Measurements from ENCODE around the gene INHBB.
"Not testable (repeated sequence)": the region's sequence is repeated elsewhere in the genome, so short reads cannot be mapped to it uniquely, and the experiment has no call there.

INHBB gene

DNA sequence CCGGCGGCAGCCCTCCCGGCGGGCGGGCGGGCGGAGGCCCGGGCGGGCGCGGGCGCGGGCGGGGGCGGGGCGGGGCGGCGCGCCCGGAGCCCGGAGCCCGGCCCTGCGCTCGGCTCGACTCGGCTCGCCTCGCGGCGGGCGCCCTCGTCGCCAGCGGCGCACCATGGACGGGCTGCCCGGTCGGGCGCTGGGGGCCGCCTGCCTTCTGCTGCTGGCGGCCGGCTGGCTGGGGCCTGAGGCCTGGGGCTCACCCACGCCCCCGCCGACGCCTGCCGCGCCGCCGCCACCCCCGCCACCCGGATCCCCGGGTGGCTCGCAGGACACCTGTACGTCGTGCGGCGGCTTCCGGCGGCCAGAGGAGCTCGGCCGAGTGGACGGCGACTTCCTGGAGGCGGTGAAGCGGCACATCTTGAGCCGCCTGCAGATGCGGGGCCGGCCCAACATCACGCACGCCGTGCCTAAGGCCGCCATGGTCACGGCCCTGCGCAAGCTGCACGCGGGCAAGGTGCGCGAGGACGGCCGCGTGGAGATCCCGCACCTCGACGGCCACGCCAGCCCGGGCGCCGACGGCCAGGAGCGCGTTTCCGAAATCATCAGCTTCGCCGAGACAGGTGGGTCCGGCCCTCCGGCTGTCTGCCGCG lies at the start of gene INHBB:
INHBB (plus strand) TSS at position 111 of the 641 bp plus-strand sequence; CDS start at position 164, 53 bp downstream.
- peak; percentile 38 for DNase-seq

DNA sequence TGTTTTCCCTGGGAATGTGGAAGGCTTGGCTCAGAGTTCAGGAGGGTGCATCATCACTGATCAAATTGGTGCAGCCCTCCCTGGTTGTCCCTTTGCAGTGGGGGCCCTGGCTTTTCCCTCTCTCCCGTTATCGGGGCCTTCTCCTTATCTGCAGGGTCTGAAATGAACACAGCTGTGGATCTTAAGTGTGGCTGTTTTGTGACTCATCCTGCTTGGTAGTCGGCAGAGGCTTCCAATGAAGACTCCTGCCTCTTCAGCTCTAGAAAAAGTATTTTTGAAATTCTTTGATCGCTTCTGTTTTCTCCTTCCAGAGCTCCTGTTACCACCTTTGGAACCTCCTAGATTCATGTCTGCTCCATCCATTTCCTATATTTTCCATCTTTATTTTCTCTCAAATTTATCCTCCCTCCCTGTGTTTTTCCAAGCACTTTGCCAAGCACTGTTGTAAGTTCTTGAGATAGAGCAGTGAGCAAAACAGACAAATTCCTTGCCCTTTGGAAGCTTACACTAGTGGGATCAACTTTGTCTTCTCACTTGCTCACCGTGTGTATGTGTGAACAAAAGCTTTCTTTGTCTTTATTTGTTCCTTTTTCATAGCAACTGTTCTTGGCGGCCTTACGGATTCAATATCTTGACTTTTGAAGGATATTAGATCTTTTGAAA lies 47.6 kb upstream of the INHBB start:
- no peak for DNase-seq

DNA sequence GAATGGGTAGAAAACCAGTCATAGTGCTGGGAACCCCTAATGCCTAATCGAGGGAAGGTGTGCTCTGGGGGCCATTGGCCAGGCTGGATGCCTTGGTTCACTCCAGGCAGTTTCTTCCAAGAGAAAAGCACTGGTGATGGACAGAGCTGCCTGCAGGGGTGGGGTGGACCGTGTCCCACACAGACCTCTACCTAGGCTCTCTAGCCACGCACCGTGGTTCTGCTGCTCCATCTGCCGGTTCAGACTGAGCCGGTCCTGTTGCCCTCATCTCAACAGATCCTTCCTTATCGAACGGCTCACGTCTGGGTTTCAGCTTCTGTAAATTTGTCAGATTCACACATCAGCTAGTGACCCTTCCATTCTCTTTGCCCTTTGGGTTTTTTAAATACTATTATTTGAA lies 46.9 kb upstream of the INHBB start:
- DNase-seq, result no peak

DNA sequence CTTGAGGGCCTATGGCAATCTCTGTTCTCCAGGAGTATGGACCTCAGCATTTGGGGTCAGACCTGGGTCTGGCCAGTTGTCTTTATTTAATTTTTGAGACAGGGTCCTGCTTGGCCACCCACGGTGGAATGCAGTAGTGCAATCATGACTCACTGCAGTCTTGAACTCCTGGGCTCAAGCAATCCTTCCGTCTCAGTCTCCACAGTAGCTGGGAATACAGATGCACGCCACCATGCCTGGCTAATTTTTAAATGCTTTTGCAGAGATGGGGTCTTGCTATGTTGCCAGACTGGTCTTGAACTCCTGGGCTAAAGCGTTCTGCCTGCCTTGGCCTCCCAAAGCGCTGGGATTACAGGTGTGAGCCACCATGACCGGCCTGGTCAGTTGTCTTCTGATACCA lies 46.4 kb upstream of the INHBB start:
- no peak for DNase-seq

DNA sequence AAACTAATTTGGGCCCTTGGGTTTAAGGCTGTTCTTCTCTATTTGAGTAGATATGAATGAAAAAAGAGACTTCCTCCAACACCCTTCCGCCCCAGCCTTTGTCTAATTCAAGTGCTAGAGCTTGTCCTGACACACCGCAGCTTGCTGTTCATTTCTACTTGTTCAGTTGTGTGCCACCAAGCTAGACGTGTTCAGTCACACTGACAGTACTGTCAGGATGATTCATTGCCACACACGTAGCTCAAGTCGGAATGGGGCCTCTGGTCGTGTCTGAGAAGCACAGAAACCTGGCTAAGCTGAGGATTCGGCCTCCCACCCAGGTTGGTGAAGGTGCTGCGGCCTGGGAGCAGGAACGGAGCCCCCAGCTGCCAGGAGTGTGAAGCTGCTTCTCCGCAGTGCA lies 45.6 kb upstream of the INHBB start:
- DNase-seq, result no peak

DNA sequence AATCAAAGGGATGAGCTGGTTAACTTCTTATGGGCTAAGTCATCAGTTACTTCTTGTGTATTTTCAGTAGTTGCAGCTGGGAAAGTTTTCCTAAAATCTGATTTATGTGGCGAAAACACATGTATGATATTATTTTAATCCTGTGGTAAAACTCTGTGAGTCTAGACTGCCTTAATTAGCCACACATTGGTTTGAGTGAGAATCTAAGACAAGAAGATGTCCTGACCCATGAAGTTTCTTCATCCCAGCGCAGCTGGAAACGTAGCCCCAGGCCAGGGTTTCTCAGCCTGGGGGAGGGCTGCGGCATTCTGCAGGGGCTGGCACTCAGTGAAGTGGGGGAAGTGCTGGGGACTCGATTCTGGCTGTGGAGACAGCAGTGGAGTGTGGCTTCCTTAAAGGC lies 44.7 kb upstream of the INHBB start:
- no peak for DNase-seq

DNA sequence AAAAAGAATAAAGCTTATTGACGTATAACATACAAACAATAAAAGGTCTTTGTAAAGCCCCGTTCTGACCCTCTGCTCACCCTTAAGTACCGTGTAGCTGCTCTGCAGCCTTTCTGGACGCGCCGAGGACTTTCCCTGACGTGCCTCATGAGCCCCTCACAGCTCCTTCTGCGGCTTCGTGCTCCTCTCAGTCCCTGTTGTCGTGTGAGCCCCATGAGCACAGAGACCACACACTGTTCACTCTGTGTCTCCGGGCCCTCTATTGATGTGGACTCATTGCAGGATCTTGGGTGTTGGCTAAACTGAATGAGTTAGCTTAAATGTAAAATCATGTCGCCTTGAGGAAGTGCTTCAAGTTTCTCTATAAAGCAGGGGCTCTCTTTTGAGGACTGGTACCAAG lies 43.6 kb upstream of the INHBB start:
- no peak for DNase-seq

DNA sequence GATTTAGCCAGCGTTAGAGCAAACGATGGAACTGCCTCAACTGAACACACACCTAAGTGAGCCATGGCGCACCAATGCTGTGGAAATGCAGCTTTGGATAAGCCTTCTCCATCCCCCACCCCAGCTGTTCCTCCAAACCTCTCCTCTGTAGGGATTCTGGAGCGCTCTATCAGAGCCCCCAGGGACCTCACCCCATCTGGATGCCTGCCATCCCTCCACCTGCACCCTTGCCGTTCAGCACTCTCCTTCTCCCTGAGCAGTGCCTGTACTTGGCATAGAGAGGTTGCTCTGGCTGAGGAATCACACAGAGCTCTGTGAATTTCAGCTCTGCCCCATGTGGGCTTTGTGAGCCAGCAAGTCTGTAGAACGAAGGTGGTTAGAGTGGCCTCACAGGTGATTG lies 42.8 kb upstream of the INHBB start:
- DNase-seq, result no peak

DNA sequence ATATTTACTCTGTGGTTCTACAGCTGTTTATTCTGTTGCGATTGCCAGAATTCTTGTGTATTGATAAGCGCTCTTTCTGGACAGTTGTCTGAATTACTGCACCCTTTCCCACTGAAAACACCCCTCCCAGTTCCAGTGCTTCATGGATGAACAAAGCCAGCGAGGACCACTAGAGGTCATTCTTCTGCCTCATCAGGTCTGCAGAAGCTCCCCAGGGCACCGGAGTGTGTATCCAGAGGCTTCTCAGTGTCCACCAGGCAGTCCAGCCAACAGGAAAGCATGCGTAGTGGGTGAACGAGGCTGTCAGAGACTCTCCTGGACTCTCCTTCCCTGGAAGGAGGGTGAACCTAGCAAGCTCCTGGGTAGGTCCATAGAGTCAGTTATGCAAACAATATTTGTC lies 40.6 kb upstream of the INHBB start:
- DNase-seq, result no peak

DNA sequence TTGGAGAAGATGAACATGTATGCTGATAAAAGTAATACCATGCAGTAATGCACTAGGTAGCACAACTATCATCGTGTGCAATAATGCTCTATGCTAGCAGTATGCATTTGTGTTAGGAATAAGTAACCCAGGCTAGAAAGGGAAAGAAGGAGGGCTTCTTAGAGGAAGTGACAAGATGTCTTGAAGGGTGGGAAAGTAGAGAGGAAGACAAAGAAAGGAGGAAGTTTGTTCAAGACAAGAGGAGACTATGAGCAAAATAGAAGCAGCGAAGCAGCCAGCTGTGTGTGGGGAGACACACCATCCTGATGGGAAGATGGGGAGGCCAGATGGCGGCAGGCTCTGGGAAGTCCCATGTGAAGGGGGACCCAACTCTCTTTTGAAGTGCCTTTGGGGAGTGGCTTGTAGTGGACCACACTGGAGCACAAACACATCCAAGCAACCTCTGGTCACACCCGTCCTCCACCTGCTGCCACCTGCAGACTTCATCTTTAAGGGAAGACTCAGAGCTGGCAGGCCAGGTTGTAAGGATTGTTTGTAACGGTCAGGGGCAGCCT lies 39.9 kb upstream of the INHBB start:
- DNase-seq, result no peak

DNA sequence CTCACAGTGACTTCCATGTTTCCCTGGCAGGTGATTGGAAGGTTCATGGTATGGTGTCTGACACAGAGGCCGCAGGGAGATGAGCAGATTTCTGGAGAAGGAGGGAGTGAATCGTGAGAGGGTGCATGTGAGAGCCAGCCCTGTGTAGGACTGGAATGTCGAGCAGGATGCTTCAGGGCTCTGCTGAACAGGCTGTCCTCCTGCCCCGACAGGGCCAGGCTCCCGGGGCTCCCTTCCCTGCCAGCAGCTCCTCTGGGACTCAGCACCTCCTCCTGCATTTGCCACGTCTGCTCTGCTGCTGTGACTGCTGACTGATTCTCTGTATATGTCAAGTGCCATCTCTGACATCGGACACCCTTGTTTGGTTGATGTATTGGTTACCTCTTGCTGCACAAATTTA lies 38.5 kb upstream of the INHBB start:
- DNase-seq, result no peak

DNA sequence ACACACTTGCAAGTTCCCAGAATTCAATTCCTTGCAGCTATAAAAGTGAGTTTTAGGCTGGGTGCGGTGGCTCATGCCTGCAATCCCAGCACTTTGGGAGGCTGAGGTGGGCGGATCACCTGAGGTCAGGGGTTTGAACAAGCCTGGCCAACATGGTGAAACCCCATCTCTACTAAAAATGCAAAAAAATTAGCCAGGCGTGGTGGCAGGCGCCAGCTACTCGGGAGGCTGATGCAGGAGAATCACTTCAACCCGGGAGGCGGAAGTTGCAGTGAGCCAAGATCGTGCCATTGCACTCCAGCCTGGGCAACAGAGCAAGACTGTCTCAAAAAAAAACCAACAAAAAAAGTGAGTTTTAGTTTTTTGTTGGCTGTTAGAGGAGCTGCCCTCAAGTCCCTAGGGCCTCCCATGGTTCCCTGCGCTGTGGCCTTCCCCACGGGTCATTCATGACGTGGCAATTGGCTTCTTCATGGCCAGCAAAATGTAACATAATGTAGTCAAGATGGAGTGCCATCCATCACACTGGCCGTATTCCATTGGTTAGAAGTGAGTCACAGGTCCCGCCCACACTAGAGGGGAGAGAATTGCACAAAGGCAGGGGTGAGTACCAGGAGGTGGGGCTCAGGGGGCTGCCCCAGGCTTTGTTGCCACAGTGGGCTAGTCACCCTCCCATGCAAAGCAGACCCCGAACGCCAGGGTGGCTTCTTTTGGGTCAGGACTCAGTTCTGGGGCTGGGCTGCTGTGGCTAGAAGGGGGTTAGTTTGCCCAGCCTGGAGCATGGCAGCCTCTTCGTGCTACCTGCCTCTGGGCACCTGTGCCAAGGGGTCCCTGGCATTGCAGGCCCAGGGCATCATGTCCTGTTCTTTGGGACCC lies 37.7 kb upstream of the INHBB start:
- no peak for DNase-seq

DNA sequence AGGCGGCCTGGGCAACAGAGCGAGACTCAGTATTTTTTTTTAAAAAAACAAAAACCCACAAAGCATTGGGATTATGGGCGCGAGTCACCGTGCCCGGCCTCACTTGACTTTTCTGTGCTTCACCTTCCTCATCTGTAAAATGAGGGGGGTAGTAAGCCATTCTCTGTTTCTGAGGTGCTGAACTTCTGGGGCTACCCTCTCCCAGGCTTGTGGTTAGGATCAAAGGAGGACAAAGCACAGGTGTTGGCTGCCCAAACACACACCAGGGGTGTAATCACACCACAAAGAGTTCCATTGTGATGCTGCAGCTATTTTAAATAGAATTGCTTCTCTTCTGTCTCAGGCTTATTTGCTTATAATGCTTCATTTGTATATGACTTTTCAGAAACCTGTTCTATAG lies 35.8 kb upstream of the INHBB start:
- no peak for DNase-seq

DNA sequence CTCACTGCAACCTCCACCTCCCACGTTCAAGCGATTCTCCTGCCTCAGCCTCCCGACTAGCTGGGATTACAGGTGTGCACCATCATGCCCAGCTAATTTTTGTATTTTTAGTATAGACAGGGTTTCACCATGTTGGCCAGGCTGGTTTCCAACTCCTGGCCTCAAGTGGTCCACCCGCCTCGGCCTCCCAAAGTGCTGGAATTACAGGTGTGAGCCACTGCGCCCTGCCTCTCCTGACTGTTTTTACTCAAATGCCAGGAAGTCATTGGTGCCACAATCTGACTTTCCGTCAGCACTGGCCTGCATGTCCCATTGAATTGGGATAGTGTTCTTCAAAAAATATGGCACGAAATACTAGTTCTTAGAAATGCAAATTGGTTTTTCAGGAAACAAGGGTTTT lies 35.1 kb upstream of the INHBB start:
- DNase-seq, result not testable (repeated sequence)

DNA sequence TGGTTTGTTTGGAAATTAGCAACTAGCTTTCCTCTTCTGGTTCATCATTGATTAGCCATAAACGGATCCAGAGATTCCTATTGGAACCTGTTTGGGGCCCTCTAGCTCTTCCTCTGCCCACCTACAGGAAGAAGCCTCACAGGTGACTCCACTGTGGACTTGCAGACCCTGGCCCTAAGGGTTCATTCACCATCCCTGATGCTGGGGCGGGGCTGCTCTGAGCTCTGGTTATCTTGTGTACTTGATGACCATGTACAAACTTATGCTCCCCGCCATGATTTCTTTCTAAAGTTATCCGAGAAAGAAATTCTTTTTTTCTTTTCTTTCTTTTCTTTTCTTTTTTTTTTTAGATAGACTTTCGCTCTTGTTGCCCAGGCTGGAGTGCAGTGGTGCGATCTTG lies 33.9 kb upstream of the INHBB start:
- no peak for DNase-seq

DNA sequence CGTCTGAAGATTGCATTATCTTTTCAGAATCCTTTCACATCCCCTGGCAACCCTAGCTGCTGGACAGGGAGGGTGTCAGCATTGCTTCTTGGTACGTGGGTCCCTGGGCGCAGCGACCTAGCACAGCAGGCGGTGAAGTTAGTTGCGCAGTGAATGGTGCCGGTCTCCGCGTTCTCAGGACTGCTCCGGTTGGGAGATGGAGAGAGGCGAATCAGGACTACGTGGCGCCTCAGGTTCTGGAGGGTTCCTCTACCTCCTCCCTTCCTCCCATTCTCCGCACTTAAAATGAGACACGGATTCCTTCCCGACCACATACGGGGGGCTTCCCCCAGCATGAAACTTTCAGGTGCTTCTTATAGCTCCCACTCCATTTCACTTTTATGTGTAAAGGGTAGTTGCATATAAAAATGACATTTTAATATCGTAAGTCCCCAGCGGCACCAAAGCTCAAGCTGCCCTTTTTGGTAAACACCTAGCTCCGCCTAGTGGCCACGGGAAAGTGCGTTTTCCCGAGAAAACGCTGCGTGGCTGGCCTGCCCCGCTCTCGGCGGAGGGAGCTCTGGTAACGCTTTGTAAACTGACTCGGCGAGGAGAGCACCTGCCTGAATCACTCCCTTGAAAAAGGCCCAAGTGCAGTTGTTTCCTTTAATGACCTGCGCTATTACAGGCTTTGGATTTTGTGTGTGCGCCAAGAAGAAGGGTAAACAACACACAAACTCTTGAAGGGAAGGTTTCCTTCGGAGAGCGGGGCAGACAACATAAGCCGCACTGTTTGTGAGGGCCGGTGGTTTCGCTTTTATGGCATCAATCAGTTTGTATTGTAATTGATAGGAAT lies 32.9 kb upstream of the INHBB start:
- peak; percentile 85 for DNase-seq

DNA sequence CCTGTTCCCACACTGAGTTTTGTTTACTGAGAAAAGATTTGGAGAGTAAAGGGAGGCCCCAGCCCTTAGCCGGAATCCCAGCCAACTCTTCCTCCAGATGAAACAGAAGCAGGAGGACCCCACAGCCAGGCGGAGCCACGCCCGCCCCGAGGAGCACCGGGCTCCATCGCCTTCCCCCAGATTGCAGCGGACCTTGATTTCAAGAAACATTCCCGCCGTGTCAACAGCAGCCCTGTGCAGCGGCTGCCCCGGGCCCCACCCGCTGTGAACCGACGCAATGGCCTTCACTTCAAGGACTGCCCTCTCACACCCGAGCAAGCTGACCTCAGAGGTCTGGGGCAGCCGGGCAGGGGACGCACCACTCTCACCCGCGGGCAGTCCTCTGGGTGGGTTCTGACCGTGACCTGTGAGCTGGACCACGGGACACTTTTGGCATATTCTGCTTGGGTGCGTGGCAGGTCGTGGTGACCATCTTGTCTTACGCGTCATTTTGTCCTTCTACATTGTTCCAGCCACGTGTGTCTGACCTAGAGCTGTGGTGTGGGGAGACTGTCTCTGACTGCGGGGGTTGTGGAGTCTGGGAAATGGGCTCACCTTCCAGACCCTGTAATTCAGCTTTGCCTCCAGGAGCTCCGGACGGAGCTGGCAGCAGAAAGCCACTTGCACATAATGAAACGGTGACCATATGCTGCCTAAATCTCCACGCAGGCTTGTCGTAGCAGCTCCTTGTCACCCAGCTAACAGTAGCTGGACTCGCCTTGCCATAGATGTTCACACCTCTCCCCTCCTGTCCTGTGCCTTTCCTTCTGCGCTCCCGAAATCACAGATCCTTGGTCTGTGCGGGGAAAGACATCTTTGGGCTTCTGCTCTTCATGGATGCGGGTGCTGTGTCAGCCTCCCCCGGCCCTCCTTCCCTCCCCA lies 32.0 kb upstream of the INHBB start:
- DNase-seq, result no peak

DNA sequence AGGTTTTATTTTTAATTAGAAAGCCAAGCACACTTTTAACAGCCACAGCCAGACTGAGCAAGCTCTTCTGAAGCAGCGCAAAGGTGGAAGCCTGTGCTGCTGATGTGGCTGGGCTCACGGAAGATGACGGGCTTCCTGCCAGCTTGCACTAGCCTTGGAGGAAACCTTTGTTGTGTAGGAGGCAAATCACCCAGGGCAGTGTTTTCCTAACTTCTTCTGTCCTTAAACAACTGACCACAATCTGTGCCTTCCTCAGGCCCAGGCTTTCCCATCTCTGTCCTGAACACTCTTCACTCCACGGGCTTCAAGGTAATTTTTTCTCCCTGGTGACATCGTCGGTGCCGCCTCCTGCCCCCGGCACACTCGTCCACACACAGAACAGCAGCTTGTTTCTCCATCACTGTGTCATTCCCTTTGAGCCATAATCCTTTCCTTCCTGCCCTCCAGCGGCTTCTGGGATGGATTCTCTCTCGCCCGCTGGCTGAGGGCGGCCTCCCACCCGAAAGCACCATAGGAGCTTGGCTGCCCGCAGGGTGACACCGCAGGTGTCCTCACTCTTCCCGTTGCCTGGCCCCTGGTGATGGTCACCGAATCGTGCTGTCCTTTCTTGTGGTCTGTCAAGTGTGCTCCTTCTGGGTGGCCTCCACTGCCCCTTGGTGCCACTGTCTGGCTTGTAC lies 31.1 kb upstream of the INHBB start:
- DNase-seq, result no peak

DNA sequence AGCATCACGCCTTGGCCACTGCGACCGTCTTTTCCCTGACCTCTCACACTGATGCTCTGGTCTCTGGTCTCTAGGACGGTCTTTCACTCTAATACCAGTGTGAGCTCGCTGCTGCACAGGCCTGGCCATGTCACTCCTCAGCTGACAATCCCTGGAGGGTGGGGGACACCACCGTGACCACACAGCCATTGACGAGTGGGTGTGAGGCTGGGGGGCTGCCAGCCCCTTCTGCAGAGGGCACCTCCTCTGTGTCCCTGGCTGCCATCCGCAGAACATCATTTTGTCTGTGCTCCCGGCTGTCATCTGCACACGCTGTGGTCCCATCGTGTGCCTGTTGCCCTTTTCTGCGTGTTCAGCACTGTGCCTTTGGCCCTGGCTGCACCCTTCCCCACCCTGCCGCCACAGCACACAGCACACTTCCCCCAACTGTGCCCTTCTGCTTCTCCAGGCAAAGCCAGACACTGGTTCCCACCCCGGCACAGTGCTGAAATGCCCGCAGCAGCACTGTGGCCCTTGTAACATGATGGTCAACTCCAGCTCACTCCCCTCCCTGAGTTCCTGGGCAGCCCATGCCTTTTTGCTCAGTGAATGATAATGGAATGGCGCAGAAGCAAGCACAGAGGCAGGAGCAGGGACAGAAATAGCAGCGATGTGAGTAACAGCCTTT lies 30.4 kb upstream of the INHBB start:
- DNase-seq, result no peak

DNA sequence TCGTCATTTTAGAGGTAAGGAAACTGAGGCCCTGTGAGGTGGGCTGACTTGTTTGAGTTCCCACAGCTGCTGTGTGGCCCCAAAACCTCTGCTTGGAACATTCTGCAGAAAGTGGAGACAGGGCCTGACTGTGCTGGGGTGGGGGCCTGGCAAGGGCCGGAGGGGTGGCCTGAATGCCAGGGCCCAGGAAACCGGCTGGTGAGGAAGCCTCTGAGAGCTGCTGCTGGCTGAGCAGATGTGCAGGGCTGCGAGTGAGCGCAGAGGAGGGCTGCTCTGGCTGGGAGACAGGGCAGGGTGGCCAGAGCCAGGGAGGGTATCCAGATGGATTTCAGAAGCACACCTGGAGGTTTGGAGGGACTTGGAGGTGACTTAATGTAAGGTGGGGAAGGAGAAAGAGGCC lies 29.9 kb upstream of the INHBB start:
- no peak for DNase-seq

All from left hindlimb (tissue), 1 donor.